ENCODE results near the gene MRPL37.

The MRPL37 gene

GRCh38 chr1:54168206-54168965 lies 31.6 kb upstream of the MRPL37 start:
- TF ChIP-seq GLIS3 (CRISPR knock-in tag; IDR thresholded peaks at IDR 0.05): no peak
- TF ChIP-seq ZFP30 (CRISPR knock-in tag; IDR thresholded peaks at IDR 0.05): no peak
- ATAC-seq: no peak

- ATAC-seq: no peak
- TF ChIP-seq GLIS3 (CRISPR knock-in tag; IDR thresholded peaks at IDR 0.05): no peak
- TF ChIP-seq ISL1 (CRISPR knock-in tag; IDR thresholded peaks at IDR 0.05): no peak
- TF ChIP-seq ZFP3 (CRISPR knock-in tag; IDR thresholded peaks at IDR 0.05): no peak
Measured at GRCh38 chr1:54169068-54169467, 30.9 kb upstream of the MRPL37 start.

- ATAC-seq: no peak
Measured at GRCh38 chr1:54171016-54171415, 29.0 kb upstream of the MRPL37 start.

GRCh38 chr1:54171606-54172005 lies 28.4 kb upstream of the MRPL37 start:
- no peak for ATAC-seq
- TF ChIP-seq ZNF8 (CRISPR knock-in tag; IDR thresholded peaks at IDR 0.05): no peak
- TF ChIP-seq ISL1 (CRISPR knock-in tag; IDR thresholded peaks at IDR 0.05): no peak
- no peak for TF ChIP-seq ZNF565 (CRISPR knock-in tag; conservative IDR thresholded peaks at IDR 0.05; ENCODE audit: low read depth)
- no peak for TF ChIP-seq ARNTL (CRISPR knock-in tag; IDR thresholded peaks at IDR 0.05; ENCODE audit: borderline replicate concordance, low read depth)
- TF ChIP-seq RARB (CRISPR knock-in tag; IDR thresholded peaks at IDR 0.05): no peak
- no peak for TF ChIP-seq PATZ1 (CRISPR knock-in tag; IDR thresholded peaks at IDR 0.05; ENCODE audit: borderline replicate concordance)
- TF ChIP-seq GLIS3 (CRISPR knock-in tag; IDR thresholded peaks at IDR 0.05): no peak
- TF ChIP-seq CSDC2 (CRISPR knock-in tag; IDR thresholded peaks at IDR 0.05): no peak
- TF ChIP-seq ESRRG (CRISPR knock-in tag; IDR thresholded peaks at IDR 0.05): no peak
- no peak for TF ChIP-seq TSHZ2 (CRISPR knock-in tag; IDR thresholded peaks at IDR 0.05)
- TF ChIP-seq ZNF70 (CRISPR knock-in tag; IDR thresholded peaks at IDR 0.05): no peak
- no peak for TF ChIP-seq PPARA (CRISPR knock-in tag; IDR thresholded peaks at IDR 0.05; ENCODE audit: borderline replicate concordance)
- no peak for TF ChIP-seq CSRNP3 (CRISPR knock-in tag; IDR thresholded peaks at IDR 0.05)

More at GRCh38 chr1:54171016-54171415, 29.0 kb upstream of the MRPL37 start:
- TF ChIP-seq OSR1 (CRISPR knock-in tag; IDR thresholded peaks at IDR 0.05) (no peak), TOX (CRISPR knock-in tag; IDR thresholded peaks at IDR 0.05; ENCODE audit: borderline replicate concordance) (no peak), ZNF565 (CRISPR knock-in tag; conservative IDR thresholded peaks at IDR 0.05; ENCODE audit: low read depth) (no peak), ZNF70 (CRISPR knock-in tag; IDR thresholded peaks at IDR 0.05) (no peak), POU6F1 (CRISPR knock-in tag; IDR thresholded peaks at IDR 0.05; ENCODE audit: borderline replicate concordance, low read depth) (no peak), TCF4 (CRISPR knock-in tag; IDR thresholded peaks at IDR 0.05; ENCODE audit: borderline replicate concordance) (no peak), ESRRG (CRISPR knock-in tag; IDR thresholded peaks at IDR 0.05) (no peak), GLIS3 (CRISPR knock-in tag; IDR thresholded peaks at IDR 0.05) (no peak), CSRNP3 (CRISPR knock-in tag; IDR thresholded peaks at IDR 0.05) (no peak), ZNF8 (CRISPR knock-in tag; IDR thresholded peaks at IDR 0.05) (no peak), ISL1 (CRISPR knock-in tag; IDR thresholded peaks at IDR 0.05) (no peak), CREB5 (CRISPR knock-in tag; IDR thresholded peaks at IDR 0.05; ENCODE audit: low read depth) (no peak), ZC3H10 (CRISPR knock-in tag; IDR thresholded peaks at IDR 0.05) (no peak), ARNTL (CRISPR knock-in tag; IDR thresholded peaks at IDR 0.05; ENCODE audit: borderline replicate concordance, low read depth) (no peak)
